ENCODE results near the gene PRDM2. TPM values are rescaled to one million over a fixed set of nuclear protein-coding genes. Genes with fewer than 3 reads are reported as not detected.

PRDM2 gene
- polyA plus RNA-seq, 1 donor from 2014 or later = 50.3 TPM

DNA sequence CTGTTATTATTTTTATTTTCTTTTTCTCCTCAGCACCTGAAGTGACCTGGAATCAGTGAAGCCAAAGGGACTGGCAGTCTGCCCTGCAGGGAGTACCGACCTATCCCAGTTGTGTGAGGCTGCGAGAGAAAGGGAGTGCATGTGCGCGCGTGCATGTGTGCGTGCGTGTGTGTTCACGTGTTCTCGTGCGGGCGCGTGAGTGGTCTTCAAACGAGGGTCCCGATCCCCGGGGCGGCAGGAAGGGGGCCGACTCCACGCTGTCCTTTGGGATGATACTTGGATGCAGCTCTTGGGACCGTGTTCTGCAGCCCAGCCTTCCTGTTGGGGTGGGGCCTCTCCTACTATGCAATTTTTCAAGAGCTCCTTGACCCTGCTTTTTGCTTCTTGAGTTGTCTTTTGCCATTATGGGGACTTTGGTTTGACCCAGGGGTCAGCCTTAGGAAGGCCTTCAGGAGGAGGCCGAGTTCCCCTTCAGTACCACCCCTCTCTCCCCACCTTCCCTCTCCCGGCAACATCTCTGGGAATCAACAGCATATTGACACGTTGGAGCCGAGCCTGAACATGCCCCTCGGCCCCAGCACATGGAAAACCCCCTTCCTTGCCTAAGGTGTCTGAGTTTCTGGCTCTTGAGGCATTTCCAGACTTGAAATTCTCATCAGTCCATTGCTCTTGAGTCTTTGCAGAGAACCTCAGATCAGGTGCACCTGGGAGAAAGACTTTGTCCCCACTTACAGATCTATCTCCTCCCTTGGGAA lies 123.3 kb downstream of the PRDM2 start:
- Mint-ChIP-seq H3K4me3 (no peak overlapping the region), H3K27ac (no peak overlapping the region)

DNA sequence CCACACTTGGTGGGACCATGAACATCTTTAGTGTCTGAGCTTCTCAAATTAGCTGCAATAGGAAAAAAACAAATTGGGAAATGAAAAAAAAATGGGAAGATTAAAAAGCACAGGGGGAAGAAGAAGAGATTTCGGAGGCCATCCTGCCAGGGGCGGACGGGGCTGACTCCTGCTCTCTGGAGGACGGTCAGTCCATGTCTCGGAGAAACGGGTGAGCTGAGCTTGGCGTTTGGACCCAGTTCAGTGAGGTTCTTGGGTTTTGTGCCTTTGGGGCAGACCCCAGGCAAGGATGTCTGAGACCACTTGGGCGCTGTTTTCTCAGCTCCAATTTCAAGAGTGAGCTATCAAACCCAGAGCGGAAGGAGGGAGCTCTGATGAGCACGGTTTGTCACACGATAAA lies 123.9 kb downstream of the PRDM2 start:
- no peaks in the 10 kb centered on the region for H3K27me3 Mint-ChIP-seq
- no peak overlapping the region for H3K4me3 Mint-ChIP-seq
- H3K27ac Mint-ChIP-seq = no peak overlapping the region

More for the DNA sequence above, 123.3 kb downstream of the PRDM2 start:
- Mint-ChIP-seq H3K9me3 (no peaks in the 10 kb centered on the region), H3K4me1 (peaks cover 0 to 5% (median 2%) of the 10 kb centered on the region in 3 donors), H3K36me3 (peaks cover 7% of the 10 kb centered on the region), H3K27me3 (no peaks in the 10 kb centered on the region)

DNA sequence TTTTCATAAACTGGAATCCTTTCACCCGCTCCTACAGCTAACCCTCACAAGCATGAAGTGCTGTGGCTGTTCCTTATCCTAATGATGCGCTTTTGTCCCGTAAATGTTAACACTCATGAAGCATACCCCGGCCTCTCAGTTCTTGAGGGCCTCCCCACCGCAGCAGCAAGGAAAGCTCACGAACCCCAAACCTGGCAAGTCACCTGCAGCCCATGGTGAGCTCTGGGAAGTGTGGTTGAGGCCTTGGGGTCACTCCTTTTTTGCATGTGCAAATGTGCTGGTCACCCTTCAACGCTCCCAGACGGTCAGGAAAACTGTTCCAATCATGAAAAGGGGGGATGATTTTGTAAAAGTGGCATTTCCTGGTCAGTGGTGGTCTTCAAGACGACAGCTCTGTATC lies 124.6 kb downstream of the PRDM2 start:
- Mint-ChIP-seq H3K9me3 (no peaks in the 10 kb centered on the region), H3K4me3 (peak overlapping the region in 1 of 4 donors; percentile 33), H3K27me3 (no peaks in the 10 kb centered on the region), H3K36me3 (peaks cover 7% of the 10 kb centered on the region), H3K4me1 (peaks cover 1 to 5% (median 2%) of the 10 kb centered on the region in 3 donors), H3K27ac (no peak overlapping the region)

More for the DNA sequence above, 123.9 kb downstream of the PRDM2 start:
- peaks cover 7% of the 10 kb centered on the region for H3K36me3 Mint-ChIP-seq
- no peaks in the 10 kb centered on the region for H3K9me3 Mint-ChIP-seq
- H3K4me1 Mint-ChIP-seq = peaks cover 1 to 5% (median 2%) of the 10 kb centered on the region in 3 donors

DNA sequence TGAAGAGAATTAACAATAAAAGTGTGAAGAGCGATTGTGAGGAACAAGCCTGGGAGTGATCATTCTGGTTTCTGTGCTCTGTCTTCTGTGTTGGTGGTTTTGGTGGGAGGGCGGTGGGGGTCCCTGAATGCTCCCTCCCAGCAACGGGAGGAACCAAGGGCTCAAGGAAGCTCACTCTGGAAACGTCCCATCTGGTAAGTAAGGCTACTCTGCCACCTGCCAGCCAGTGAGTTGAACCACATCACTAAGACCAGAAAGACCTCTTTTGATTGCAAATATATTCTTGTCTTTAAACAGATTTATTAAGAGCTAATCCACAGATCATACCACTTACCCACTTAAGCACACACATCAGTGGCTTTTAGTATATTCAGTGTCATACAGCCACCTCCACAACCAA lies 125.0 kb downstream of the PRDM2 start:
- H3K27me3 Mint-ChIP-seq = peaks cover 1% of the 10 kb centered on the region
- H3K36me3 Mint-ChIP-seq = peaks cover 7% of the 10 kb centered on the region
- peak overlapping the region in 1 of 4 donors; percentile 33 for H3K4me3 Mint-ChIP-seq
- H3K27ac Mint-ChIP-seq = peak overlapping the region in 1 of 3 donors; percentile 31
- H3K4me1 Mint-ChIP-seq = peaks cover 1 to 5% (median 2%) of the 10 kb centered on the region in 3 donors
- no peaks in the 10 kb centered on the region for H3K9me3 Mint-ChIP-seq

DNA sequence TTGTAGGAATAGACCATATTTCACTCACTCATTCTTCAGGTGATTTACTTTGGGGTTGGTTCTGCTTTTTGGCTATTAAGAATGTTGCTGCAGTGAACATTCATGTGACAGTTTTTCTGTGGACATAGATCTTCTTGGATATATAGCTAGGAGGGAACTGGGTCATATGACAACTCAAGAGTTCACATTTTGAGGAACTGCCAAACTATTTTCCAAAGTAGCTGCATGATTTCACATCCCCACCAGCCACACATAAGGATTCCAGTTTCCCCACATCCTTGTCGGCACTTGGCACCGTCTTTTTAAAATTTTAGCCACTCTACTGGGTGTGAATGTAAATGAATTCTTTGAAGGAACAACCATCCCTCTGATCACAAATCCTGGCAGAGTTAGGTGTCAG lies 126.0 kb downstream of the PRDM2 start:
- Mint-ChIP-seq H3K36me3 (peaks cover 7% of the 10 kb centered on the region), H3K9me3 (no peaks in the 10 kb centered on the region), H3K4me3 (no peak overlapping the region), H3K4me1 (peaks cover 1 to 5% (median 2%) of the 10 kb centered on the region in 3 donors), H3K27me3 (peaks cover 1% of the 10 kb centered on the region), H3K27ac (peak overlapping the region in 1 of 3 donors; percentile 62)

DNA sequence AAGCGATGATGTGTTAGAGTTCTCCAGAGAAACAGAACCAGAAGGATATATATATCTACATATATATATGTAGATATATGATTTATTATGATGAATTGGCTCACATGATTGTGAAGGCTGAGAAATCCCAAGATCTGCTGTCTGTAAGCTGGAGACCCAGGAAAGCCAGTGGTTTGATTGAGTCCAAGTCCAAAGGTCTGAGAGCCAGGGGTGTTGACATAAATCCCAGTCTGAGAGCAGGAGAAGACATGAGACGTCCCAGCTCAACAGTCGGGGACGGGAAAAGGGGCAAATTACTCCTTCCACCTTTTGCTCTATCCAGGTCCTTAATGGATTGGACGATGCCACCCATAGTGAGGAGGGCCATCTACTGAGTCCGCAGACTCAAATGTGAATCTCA lies 126.6 kb downstream of the PRDM2 start:
- H3K27me3 Mint-ChIP-seq = peaks cover 1% of the 10 kb centered on the region
- H3K27ac Mint-ChIP-seq = no peak overlapping the region
- H3K4me1 Mint-ChIP-seq = peaks cover 1 to 5% (median 2%) of the 10 kb centered on the region in 3 donors
- no peaks in the 10 kb centered on the region for H3K9me3 Mint-ChIP-seq
- H3K4me3 Mint-ChIP-seq = no peak overlapping the region
- peaks cover 7% of the 10 kb centered on the region for H3K36me3 Mint-ChIP-seq

DNA sequence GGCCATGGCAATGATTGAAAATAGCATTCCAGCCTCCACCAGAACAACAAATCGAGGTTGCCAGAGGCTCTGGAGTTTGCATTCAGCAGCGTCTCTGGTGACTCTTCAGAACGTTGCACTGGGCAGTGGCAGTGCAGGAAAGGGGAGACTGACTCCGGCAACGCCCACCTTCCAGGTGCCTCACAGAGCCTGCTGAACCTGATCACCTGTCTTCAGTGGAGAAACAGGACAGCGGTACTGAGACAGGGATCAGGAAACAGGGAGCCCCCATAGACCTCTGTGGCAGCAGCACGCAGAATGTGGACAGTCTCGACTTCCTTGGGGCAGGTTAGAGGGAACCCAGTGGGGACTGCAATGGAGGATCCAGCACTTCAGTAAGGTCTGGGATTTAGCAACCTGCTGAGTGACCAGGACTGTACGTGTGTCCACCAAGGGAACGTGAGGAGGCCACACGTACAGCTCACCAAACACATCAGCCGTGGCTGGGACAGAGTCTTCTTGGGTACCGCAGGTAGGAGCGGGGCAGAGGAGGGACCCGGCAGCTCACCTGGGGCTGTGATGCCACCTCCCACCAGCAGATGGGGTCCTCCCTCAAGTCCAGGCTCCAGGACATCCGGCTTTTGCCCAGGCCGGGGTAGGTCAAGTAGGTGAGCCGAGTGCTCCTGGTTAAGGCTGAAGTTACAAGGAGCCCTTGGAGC lies 128.6 kb downstream of the PRDM2 start:
- no peaks in the 10 kb centered on the region for H3K9me3 Mint-ChIP-seq
- H3K27ac Mint-ChIP-seq = no peak overlapping the region
- H3K27me3 Mint-ChIP-seq = peaks cover 1% of the 10 kb centered on the region
- H3K36me3 Mint-ChIP-seq = peaks cover 1% of the 10 kb centered on the region
- no peak overlapping the region for H3K4me3 Mint-ChIP-seq
- peaks cover 1 to 5% (median 2%) of the 10 kb centered on the region in 3 donors for H3K4me1 Mint-ChIP-seq

DNA sequence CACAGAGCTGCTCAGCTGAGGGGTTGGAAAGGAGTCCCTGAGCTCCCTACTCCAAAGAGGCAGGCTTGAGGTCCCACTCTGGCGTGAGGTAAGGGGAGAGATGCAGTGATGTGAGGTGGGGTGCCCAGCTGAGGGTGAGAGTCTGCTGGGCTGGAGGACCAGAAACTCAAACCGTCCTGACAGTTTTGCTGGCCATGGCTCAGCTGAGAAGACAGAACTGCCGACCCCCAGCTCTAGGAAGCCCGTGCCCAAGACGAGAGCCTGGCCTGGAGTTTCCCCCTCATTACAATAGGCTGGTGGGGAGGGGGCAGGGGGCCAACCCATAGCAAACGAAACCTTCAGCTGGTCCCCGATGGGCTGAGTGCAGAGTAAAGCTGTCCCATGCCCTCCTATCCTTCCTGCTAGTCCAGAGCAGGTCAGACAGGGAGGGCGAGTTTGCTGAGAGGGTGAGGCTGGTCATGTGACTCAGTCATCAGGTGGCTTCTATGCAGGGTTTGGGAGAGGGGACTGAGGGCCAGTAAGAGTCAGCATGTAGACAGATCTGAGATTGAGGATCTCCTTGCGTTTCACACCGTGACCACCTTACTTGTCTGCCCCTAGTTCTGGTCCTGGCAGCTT lies 129.3 kb downstream of the PRDM2 start:
- Mint-ChIP-seq H3K27ac (no peak overlapping the region), H3K4me1 (peaks cover 0 to 5% (median 1%) of the 10 kb centered on the region in 3 donors), H3K4me3 (no peak overlapping the region), H3K9me3 (peaks cover 0 to 1% (median 0%) of the 10 kb centered on the region in 3 donors), H3K27me3 (peaks cover 1% of the 10 kb centered on the region), H3K36me3 (no peaks in the 10 kb centered on the region)

DNA sequence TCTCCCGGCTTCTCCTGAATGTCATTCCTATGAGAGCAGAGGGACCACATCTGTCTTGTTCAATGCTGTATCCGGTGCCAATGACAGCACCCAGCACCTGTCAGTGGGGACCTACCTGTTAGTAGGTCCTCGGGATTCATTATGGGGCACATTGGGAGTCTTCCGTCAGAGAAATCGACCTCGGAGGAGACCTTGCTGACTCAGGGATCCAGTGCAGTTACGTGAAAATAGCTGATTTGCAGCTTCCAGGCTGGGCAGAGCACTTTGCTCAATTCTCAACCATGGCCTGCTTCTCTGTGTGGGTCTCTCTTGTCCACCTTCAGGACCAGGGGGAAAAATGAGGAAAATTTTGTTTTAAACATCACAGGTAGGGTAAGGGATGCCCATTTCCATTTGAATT lies 130.2 kb downstream of the PRDM2 start:
- Mint-ChIP-seq H3K4me3 (no peak overlapping the region), H3K4me1 (peaks cover 0 to 5% (median 1%) of the 10 kb centered on the region in 3 donors), H3K27me3 (peaks cover 1% of the 10 kb centered on the region), H3K36me3 (no peaks in the 10 kb centered on the region), H3K27ac (no peak overlapping the region), H3K9me3 (peaks cover 0 to 1% (median 0%) of the 10 kb centered on the region in 3 donors)

DNA sequence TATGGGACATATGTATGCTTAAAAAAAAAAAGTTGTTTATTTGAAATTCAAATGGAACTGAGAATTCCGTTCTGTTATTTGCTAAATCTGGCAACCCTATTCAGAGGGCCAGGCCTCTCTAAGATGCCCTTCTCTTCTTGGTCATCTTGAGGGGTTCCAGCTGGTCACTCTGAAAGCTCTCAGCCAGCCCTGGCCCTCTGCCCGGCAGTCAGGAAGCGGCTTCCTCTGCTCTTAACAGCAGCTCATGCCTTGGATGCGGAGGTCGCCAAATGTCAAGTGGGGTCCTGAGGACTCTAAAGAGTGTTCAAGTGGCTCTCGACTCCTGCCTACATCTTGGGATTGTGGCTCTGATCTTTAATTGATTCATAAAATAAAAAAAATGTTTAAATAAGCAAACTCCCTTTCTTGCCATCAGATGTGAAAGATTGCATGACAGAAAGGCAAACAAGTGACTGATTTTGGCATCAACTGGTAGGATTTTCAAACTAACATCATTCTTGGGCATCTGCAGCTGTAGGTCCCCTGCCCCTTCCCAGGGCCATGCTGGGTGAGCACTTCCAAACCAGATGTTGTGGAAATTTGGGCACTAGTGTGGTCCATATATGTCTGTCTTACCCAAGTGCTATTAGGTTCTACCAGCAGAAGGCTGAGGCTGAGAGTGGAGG lies 130.8 kb downstream of the PRDM2 start:
- no peaks in the 10 kb centered on the region for H3K36me3 Mint-ChIP-seq
- H3K4me3 Mint-ChIP-seq = no peak overlapping the region
- peaks cover 0 to 1% (median 0%) of the 10 kb centered on the region in 3 donors for H3K9me3 Mint-ChIP-seq

DNA sequence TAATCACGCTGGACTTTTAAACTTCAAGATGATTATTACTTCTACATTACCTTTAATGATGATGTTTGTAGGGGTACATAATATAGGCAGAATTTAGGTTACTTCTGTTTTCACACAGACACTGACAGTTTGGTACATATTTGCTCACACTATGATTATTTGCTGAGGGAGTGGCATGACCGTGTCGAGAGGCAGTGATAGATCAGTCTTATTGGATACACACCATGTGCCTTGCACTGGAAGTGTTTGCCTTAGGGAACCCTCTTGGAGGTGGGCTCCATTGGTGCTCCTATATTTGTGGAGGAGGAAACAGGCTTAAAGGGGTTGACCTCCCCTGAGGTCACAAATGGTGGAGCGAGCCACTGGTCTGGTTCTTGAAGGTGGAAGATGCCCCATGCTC lies 132.1 kb downstream of the PRDM2 start:
- Mint-ChIP-seq H3K4me3 (no peak overlapping the region), H3K9me3 (peaks cover 0 to 4% (median 1%) of the 10 kb centered on the region in 3 donors), H3K36me3 (no peaks in the 10 kb centered on the region), H3K27ac (no peak overlapping the region), H3K27me3 (peaks cover 1% of the 10 kb centered on the region), H3K4me1 (peaks cover 0 to 1% (median 0%) of the 10 kb centered on the region in 3 donors)

More for the DNA sequence above, 130.8 kb downstream of the PRDM2 start:
- Mint-ChIP-seq H3K27me3 (peaks cover 1% of the 10 kb centered on the region), H3K4me1 (peaks cover 0 to 2% (median 1%) of the 10 kb centered on the region in 3 donors), H3K27ac (no peak overlapping the region)

DNA sequence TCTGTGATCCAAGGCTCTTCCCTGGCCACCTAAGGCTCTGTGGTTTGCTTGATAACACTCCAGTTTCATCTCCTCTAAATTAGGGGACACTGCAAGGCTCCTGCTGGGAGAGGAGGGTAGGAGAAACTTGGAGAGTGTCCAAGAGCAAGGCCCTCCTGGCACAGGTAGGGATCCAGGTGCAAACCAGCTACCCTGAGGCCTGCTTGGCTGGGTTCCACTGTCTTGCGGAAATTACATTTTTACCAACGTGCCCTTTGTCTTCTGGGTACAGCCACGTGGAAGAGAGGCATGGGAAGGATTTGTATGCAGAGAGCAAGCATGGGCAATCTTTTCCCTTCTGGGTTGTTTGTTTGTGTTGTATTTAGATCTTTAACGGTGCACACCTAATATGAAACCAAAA lies 132.5 kb downstream of the PRDM2 start:
- H3K9me3 Mint-ChIP-seq = peaks cover 1 to 4% (median 1%) of the 10 kb centered on the region in 3 donors
- peaks cover 3% of the 10 kb centered on the region for H3K27me3 Mint-ChIP-seq
- peaks cover 0 to 1% (median 0%) of the 10 kb centered on the region in 3 donors for H3K4me1 Mint-ChIP-seq
- H3K4me3 Mint-ChIP-seq = no peak overlapping the region
- H3K27ac Mint-ChIP-seq = no peak overlapping the region
- H3K36me3 Mint-ChIP-seq = no peaks in the 10 kb centered on the region

DNA sequence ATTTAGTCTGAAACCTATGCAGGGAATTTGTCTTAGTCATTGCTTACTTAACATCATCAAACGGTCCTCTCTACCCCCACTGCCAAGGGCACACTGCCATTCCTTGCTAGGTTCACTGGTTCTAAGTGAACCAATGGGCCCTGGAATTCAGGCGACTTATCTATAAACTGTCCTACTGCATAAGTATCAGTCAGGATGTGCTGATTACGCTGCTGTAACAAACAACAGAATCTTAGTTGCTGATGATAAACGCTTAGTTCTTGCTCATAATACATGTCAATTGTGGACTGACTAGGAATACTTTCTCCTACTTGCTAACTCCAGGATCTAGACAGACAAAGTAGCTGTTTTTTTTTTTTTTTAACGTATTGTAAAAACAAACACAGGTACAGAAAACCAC lies 136.1 kb downstream of the PRDM2 start:
- Mint-ChIP-seq H3K9me3 (peaks cover 1 to 4% (median 1%) of the 10 kb centered on the region in 3 donors), H3K4me1 (no peaks in the 10 kb centered on the region), H3K36me3 (no peaks in the 10 kb centered on the region), H3K27me3 (peaks cover 4% of the 10 kb centered on the region), H3K4me3 (no peak overlapping the region), H3K27ac (no peak overlapping the region)

DNA sequence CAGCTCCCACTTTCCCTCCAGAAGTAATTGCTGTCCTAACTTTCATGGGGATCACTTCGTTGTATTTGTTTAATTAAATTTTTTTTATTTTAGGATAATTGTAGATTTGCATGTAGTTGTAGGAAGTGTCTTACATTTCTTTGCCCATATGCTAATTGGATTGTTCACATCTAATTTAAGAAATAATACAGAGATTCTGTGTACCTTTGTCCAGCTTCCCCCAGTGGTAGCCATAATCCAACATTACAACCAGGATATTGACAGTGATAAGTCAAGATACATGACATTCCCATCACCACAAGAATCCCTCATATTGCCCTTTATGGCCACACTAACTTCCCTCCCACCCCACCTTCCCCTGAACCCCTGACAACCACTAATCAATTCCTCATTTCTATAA lies 136.6 kb downstream of the PRDM2 start:
- Mint-ChIP-seq H3K27ac (no peak overlapping the region), H3K4me1 (no peaks in the 10 kb centered on the region), H3K4me3 (no peak overlapping the region), H3K9me3 (peaks cover 1 to 4% (median 1%) of the 10 kb centered on the region in 3 donors), H3K27me3 (peaks cover 4% of the 10 kb centered on the region), H3K36me3 (no peaks in the 10 kb centered on the region)

DNA sequence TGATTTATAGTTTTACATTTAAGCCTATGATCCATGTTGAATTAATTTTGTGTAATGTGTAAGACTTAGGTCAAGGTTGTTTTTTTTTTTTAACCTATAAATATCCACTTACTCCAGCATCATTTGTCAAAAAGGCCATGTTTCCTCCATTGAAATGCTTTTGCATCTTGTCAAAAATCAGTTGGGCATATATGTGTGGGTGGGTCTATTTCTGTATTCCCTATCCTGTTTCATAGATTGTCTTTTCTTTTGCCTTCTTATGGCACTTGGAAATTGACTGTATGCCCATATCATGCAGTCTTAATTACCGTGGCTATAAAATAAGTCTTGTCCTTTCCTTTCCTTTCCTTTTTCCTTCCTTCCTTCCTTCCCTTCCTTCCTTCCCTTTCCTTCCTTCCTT lies 138.2 kb downstream of the PRDM2 start:
- peaks cover 8% of the 10 kb centered on the region for H3K27me3 Mint-ChIP-seq
- no peaks in the 10 kb centered on the region for H3K4me1 Mint-ChIP-seq
- H3K36me3 Mint-ChIP-seq = no peaks in the 10 kb centered on the region
- no peak overlapping the region for H3K27ac Mint-ChIP-seq
- H3K9me3 Mint-ChIP-seq = peaks cover 1 to 4% (median 1%) of the 10 kb centered on the region in 3 donors
- H3K4me3 Mint-ChIP-seq = no peak overlapping the region
